GM12878 (cell line): Measurements from ENCODE around the gene ARL16. TPM values are rescaled to one million over a fixed set of nuclear protein-coding genes. Genes with fewer than 3 reads are reported as not detected.

Experiments used
- ATAC-seq: fragments of 200-7000 bp; cut with Tn5 transposase; 3 replicates; pipeline ENCODE4 v1.9.1; 2020; ENCODE audit warnings: mild to moderate bottlenecking, moderate library complexity
- BruUV-seq: library from RNA; stranded (reverse); fragments of 400-500 nt; replicated peaks from 2 replicates; lab custom pipeline; 2021; lab: Mats Ljungman, UMichigan
- CTCF ChIA-PET: fragments of 300-600 bp; sonication (Branson Sonifier 250); formaldehyde crosslinking; extraction: SDS; loops from one replicate; lab custom pipeline; 2021; ENCODE audit warnings: inconsistent platforms; lab: Yijun Ruan, JAX
- POLR2A ChIA-PET: fragments of 350-600 bp; formaldehyde crosslinking; extraction: SDS; loops from one replicate; lab custom pipeline; 2021; ENCODE audit warnings: inconsistent platforms; lab: Charles Lee
- RAD21 ChIA-PET: fragments of 300-600 bp; sonication (Branson Sonifier 250); formaldehyde crosslinking; loops from one replicate; lab custom pipeline; 2023; ENCODE audit warnings: antibody characterized with exemption; ENCODE audit not compliant: unreplicated experiment; lab: Charles Lee
- SMC1A ChIA-PET: fragments of 300-600 bp; sonication (Branson Sonifier 250); formaldehyde crosslinking; loops from one replicate; lab custom pipeline; 2023; ENCODE audit not compliant: unreplicated experiment, uncharacterized antibody; lab: Charles Lee
- DNase-seq: peaks from one replicate; pipeline ENCODE4 v3.0.0-alpha.2; 2011; ENCODE audit warnings: low read depth, low spot score
- FAIRE-seq: peaks from 3 replicates; lab custom pipeline; 2011; peaks lifted over from hg19 to GRCh38; lab: Jason Lieb, UNC
- H2AFZ ChIP-seq: 2 replicates; pipeline ENCODE4 v1.6.0; 2011; ENCODE audit warnings: low read depth, low read length, control low read depth; ENCODE audit not compliant: control insufficient read depth
- H3K27ac ChIP-seq: 2 replicates; pipeline ENCODE4 v1.5.1; 2011; ENCODE audit warnings: control low read depth; ENCODE audit not compliant: control insufficient read depth, insufficient read depth
- H3K27me3 ChIP-seq, 2 experiments: replicated peaks in 1 of 2; 2 replicates each; pipeline versions ENCODE4 v1.6.0 to v1.6.1; 2011; ENCODE audit warnings: low read length in 1 of 2; ENCODE audit not compliant: control insufficient read depth in 2 of 2, insufficient read depth in 2 of 2
- H3K36me3 ChIP-seq, 2 experiments: 2 replicates each; pipeline ENCODE4 v1.5.1; 2011; ENCODE audit warnings: low read length in 1 of 2; ENCODE audit not compliant: control insufficient read depth in 2 of 2, insufficient read depth in 2 of 2
- H3K4me1 ChIP-seq: 2 replicates; pipeline ENCODE4 v1.6.1; 2011; ENCODE audit warnings: mild to moderate bottlenecking, low read length, moderate library complexity, mixed read lengths; ENCODE audit not compliant: control insufficient read depth, insufficient read depth
- H3K4me2 ChIP-seq: 2 replicates; pipeline ENCODE4 v1.6.0; 2011; ENCODE audit warnings: control low read depth; ENCODE audit not compliant: control insufficient read depth, insufficient read depth
- H3K4me3 ChIP-seq: fragments of 200-600 bp; sonication (generic); 2 replicates; pipeline ENCODE4 v1.5.1; 2016
- H3K79me2 ChIP-seq: 2 replicates; pipeline ENCODE4 v1.6.0; 2011; ENCODE audit warnings: low read length; ENCODE audit not compliant: control insufficient read depth, insufficient read depth
- H3K9ac ChIP-seq: 2 replicates; pipeline ENCODE4 v1.8.0; 2011; ENCODE audit warnings: low read length, control low read depth, mixed read lengths; ENCODE audit not compliant: control insufficient read depth, insufficient read depth
- H3K9me3 ChIP-seq: replicated peaks from 3 replicates; pipeline ENCODE4 v1.5.1; 2011; ENCODE audit warnings: mild to moderate bottlenecking, low read length; ENCODE audit not compliant: control insufficient read depth, insufficient read depth
- H4K20me1 ChIP-seq: 2 replicates; pipeline ENCODE4 v1.6.0; 2011; ENCODE audit not compliant: control insufficient read depth, insufficient read depth
- ASH2L ChIP-seq: fragments of 300-600, 200-600 bp; sonication (generic); IDR thresholded peaks from 2 replicates; pipeline ENCODE4 v1.6.1; 2017; ENCODE audit warnings: low read depth, mild to moderate bottlenecking, borderline replicate concordance
- EZH2 ChIP-seq: IDR thresholded peaks from 2 replicates; pipeline ENCODE4 v1.6.1; 2012; ENCODE audit warnings: low read depth, mild to moderate bottlenecking, control low read depth, inconsistent platforms, low read length, borderline replicate concordance; ENCODE audit not compliant: control insufficient read depth
- HDGF ChIP-seq: fragments of 450-650 bp; IDR thresholded peaks from 2 replicates; pipeline ENCODE4 v1.6.1; 2016; ENCODE audit warnings: antibody characterized with exemption
- MEF2A ChIP-seq: IDR thresholded peaks from 2 replicates; pipeline ENCODE4 v1.6.1; 2011; ENCODE audit warnings: low read depth, mild to moderate bottlenecking, low read length, moderate library complexity; ENCODE audit not compliant: insufficient read depth
- MTA2 ChIP-seq: fragments of 450-650 bp; IDR thresholded peaks from 2 replicates; pipeline ENCODE4 v1.6.1; 2016; ENCODE audit warnings: low read depth, mild to moderate bottlenecking, moderate library complexity
- POLR2AphosphoS5 ChIP-seq: IDR thresholded peaks from 2 replicates; pipeline ENCODE4 v1.6.1; 2011; ENCODE audit warnings: mild to moderate bottlenecking, low read length, inconsistent platforms
- POU2F2 ChIP-seq: IDR thresholded peaks from 3 replicates; pipeline ENCODE4 v1.6.1; 2011; ENCODE audit warnings: low read depth, mild to moderate bottlenecking, low read length, borderline replicate concordance
- RCOR1 ChIP-seq: conservative IDR thresholded peaks from 2 replicates; pipeline ENCODE4 v1.6.1; 2012; ENCODE audit warnings: low read depth, low read length, improper control_type of control experiment
- STAT1 ChIP-seq: fragments of 450-650 bp; conservative IDR thresholded peaks from 2 replicates; pipeline ENCODE4 v1.6.1; 2014; ENCODE audit warnings: antibody characterized with exemption, mild to moderate bottlenecking
- STAT3 ChIP-seq: IDR thresholded peaks from 2 replicates; pipeline ENCODE4 v1.6.1; 2011; ENCODE audit warnings: low read depth, low read length, improper control_type of control experiment
- TCF3 ChIP-seq: IDR thresholded peaks from 2 replicates; pipeline ENCODE4 v1.6.1; 2012; ENCODE audit warnings: low read depth, mild to moderate bottlenecking, low read length, borderline replicate concordance; ENCODE audit not compliant: insufficient read depth
- YY1 ChIP-seq: IDR thresholded peaks from 2 replicates; pipeline ENCODE4 v1.6.1; 2011; ENCODE audit warnings: low read depth, mild to moderate bottlenecking, low read length
- ZBTB11 ChIP-seq: fragments of 450-650 bp; formaldehyde crosslinking; IDR thresholded peaks from 2 replicates; pipeline ENCODE4 v1.5.0; 2022; ENCODE audit warnings: mild to moderate bottlenecking, missing genetic modification characterization
- WGBS: methylation state at CpG from one replicate; pipeline ENCODE4 v1.1.6; 2016; ENCODE audit warnings: low lambda C conversion rate; ENCODE audit not compliant: insufficient replicate concordance, insufficient coverage; ENCODE audit errors: missing lambda C conversion rate; 5-methylcytosine and 5-hydroxymethylcytosine counted together
- in situ Hi-C: fragments of 300-500 bp; cut with MboI; formaldehyde crosslinking; loops from 9 replicates; pipeline ENCODE4 v1.14.3; 2018; ENCODE audit warnings: mixed read lengths
- intact Hi-C: fragments of 100-400 bp; cut with micrococcal nuclease; formaldehyde crosslinking; loops from one replicate; pipeline ENCODE4 v1.14.2; 2022; ENCODE audit not compliant: unreplicated experiment
- polyA plus RNA-seq, 11 experiments: library from polyadenylated mRNA; depleted of rRNA in 4 of 11; unstranded in 6 of 11; stranded (reverse) in 5 of 11; fragments of >200 nt; fragmentation: Nextera tagmentation in 4 of 11; fragmentation: Illumina TruSeq in 1 of 11; extraction: Ambion mirVana in 4 of 11; extraction: Trizol in 1 of 11; gene quantifications; 1 replicate in 1 of 11; 2 replicates in 10 of 11; pipeline versions ENCODE4 v1.2.1 to v1.2.3, GENCODE V29; 2011 to 2016; ENCODE audit warnings: inconsistent platforms in 2 of 11, missing spikeins in 2 of 11, low read depth in 1 of 11
- total RNA-seq, 4 experiments: library from RNA; depleted of rRNA in 3 of 4; stranded (reverse); fragments of >200 nt in 3 of 4; fragmentation: Illumina TruSeq in 1 of 4; extraction: Trizol in 1 of 4; gene quantifications; 2 replicates each; pipeline versions ENCODE4 v1.2.1 to v1.2.3, GENCODE V29; 2013 to 2021

Gene ARL16
- total and polyA plus RNA-seq, 10 of the 15 experiments (the other 5 are each of a cell fraction or from before 2014, with no cell fraction given): 4.7 to 47.6 (median 30.9) TPM

- H4K20me1 ChIP-seq: no peaks in the 10 kb centered on the region
- ATAC-seq: no peak
- in situ Hi-C loops (no loop called here), intact Hi-C loops (no loop called here)
- H3K9ac ChIP-seq: no peak overlapping the region
- ChIA-PET CTCF (no interaction called here), SMC1A (no interaction called here), POLR2A (no interaction called here), RAD21 (no interaction called here)
- H3K36me3 ChIP-seq: peaks cover 19 to 49% of the 10 kb centered on the region in 2 experiments; a peak in 3 of 4 replicates
- FAIRE-seq: no peak
- no peak overlapping the region for H3K27ac ChIP-seq
- H3K4me3 ChIP-seq: no peak overlapping the region
- BruUV-seq: no TSS peak
- no peaks in the 10 kb centered on the region for H3K27me3 ChIP-seq
- WGBS: 82% methylated on average over 6 of the region's 6 CpGs
- TF ChIP-seq STAT1: no peak
- no peak for TF ChIP-seq STAT3
- TF ChIP-seq RCOR1: no peak
- TF ChIP-seq EZH2: no peak
- no peak for TF ChIP-seq MTA2
- TF ChIP-seq POU2F2: no peak
- no peak for TF ChIP-seq MEF2A
- no peak for TF ChIP-seq ASH2L
- TF ChIP-seq ZBTB11 (CRISPR knock-in tag): no peak
- no peak for TF ChIP-seq POLR2AphosphoS5
- no peak for TF ChIP-seq YY1
- TF ChIP-seq TCF3: no peak
- no peak for TF ChIP-seq HDGF
- H3K4me1 ChIP-seq: no peaks in the 10 kb centered on the region
- no peaks in the 10 kb centered on the region for H3K79me2 ChIP-seq
- DNase-seq: no peak
- H3K4me2 ChIP-seq: no peak overlapping the region
- H3K9me3 ChIP-seq: no peaks in the 10 kb centered on the region
- H2AFZ ChIP-seq: no peak overlapping the region
Observed at GRCh38 chr17:81695211-81695610, 11.6 kb upstream of the ARL16 start.
